ENCODE results near the gene ATPAF2.

The ATPAF2 gene

DNA sequence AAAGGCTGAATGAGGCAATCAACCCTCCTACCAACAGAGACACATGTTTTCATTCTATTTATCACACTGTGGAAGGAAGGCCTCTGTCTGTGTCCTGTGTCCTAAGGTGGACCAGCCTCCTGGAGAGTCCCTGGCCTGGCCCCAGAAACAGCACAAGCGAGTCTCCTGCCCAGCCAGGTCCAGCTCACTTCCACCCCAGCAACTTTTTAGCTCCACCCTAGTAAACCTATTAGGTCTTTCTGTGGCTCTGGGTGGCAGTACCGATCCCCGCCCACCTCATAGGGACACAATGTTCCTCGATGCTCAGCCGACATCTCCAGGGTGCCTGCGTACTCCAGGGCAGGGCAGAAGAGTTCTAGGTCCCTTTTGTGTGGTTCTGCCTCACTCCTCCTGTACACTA is 55.6 kb downstream of the ATPAF2 start:
- no peak for DNase-seq

DNA sequence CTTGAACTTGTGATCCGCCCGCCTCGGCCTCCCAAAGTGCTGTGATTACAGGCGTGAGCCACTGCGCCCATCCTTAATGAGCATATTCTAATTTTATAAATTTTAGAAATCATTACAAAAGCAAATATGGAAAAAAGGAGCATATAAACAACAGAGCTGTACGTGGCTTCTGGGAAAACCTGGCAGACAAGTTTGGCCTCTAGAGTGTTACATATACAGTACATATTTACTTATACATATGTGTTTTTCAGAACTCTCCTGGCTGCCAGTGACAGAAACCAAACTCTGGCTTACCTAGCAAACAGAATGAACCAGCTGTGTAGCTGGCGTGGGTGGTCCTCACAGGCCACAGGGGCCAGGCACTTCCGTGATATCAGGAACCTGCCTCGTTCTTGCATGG is 56.2 kb downstream of the ATPAF2 start:
- no peak for DNase-seq

DNA sequence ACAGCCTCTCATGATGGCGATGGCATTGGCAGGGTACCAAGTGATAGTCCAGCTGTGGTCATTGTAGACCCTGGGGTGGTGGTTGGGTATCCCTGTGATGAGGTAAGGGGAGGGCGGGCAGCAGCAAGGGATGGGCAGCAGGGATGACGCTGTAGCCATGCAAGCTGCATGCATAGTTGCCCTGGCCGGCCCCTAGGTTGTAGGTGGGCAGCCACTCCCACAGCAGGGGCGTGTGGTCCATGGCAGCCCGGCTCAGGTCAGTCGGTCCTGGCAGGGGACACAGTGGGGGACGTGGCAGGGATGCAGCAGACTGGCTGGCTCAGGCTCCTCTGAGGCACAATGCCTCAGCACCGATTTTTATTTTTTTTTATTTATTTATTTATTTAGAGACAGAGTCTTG is 57.6 kb downstream of the ATPAF2 start:
- DNase-seq = no peak

DNA sequence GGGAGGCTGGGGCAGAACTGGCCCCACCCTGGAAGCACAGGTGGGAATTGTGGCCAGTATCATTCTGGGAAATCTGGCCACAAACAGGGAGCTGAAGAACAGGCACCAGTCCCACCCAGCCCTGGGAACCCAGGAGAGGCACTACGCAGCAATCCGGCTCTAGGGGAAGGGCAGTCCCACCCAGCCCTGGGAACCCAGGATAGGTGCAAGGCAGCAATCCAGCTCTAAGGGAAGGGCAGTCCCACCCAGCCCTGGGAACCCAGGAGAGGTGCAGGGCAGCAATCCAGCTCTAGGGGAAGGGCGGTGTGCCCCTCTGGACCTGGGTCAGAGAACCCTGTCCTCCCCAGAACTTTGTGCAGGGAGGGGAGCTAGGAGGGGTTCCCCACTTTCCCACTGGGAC is 59.2 kb downstream of the ATPAF2 start:
- no peak for DNase-seq

DNA sequence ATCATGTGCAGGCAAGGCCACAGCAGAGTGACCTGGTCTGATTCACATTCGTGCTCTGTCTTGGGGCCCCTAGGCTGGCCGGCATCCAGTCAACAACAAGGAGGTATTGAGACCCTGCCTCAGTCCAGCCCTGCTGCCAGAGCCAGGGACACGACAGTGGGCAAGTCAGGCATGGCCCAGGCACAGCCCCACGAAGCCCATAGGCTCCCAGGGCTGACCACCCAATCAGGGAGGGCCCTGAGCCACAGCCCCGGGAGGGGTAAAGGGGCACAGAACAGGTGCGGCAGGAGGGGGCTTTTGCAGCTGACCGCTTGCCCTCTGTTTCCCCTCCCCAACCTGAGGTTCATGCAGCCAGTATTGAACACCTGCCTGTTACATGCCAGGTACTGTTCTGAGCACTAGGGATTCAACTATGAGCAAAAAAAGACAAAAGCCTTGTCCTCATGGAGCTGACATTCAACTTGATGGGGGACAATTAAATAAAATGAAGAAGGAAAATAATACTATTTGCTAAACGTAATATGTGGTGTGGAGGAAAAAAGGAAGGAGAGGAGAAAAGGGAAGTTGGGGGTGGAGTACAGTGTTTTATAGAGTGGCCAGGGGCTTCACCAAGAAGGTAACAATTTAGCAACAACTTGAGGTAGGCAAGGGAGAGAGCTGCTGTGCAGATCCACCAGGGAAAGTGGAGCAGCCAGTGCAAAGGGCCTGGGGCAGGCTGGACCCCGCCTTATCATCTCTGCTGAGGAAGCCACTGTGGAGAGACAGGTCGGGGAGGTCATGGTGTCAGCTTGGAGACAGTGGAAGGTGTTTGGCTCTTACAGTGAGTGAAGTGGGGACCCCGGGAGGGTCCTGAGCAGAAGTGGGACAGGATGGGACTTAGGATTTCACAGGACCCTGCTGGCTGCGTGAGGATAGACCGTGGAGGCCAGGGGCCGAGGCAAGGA is 60.2 kb downstream of the ATPAF2 start:
- DNase-seq = no peak

DNA sequence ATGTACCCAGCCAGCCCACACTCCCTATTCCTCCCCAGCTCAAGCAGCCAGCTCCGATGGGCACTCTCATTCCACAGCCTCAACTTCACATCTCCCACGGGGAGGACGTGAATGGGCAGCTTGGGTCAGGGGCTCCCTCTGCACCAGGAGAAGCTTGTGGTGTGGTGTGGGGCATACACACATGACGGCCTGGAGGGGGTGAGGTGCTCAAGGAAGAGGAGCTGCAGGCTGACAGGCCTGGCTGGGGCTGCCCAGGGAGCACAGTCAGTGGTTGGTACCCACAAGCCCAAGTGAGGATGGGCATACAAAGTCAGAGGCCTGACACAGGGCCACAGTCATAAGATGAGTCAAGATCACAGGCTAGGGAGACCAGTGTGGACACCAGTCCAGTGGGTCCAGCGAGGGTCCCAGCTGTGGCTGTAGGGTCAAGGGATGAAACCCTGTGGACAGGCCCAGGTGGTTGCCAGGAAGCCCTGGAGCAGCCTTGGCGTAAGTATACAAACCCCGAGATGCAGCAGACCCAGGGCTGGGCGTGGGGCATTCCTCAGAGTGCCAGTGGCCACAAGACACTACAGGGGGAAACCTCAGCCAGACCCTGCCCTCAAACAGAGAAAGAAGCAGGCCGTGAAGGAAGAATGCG is 61.9 kb downstream of the ATPAF2 start:
- DNase-seq = no peak

DNA sequence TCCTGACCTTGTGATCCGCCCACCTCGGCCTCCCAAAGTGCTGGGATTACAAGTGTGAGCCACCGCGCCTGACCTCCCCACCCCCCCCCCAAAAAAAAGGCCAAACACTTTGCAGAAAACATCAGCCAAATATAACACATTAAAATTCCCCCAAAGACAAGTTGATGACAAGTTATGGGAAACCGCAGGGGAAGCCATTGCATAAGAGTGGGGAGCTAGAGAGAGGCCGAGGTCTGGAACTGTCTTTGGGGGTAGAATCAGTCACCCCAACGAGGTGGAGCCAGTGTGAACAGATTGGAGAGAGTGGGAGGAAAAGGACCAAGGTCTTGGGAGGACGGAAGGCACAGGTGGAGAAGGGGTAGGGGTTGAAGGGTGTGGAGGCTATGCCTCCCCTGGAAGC is 63.5 kb downstream of the ATPAF2 start:
- no peak for DNase-seq

DNA sequence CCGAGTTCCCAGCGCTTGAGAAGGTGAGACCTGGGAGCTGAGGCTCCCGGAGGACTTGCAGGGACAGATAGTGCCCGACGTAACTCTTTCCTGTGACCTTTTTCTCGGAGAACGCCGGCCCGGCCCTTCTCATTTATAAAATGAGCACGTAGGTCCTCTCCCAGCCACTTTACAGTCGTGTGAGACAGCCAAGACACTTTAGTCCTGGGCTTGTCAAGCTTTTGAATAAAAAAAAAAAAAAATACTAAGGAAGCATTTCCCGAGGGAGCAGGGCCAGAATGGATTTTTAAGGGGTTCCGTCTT is 66.1 kb downstream of the ATPAF2 start:
- no peak for DNase-seq

DNA sequence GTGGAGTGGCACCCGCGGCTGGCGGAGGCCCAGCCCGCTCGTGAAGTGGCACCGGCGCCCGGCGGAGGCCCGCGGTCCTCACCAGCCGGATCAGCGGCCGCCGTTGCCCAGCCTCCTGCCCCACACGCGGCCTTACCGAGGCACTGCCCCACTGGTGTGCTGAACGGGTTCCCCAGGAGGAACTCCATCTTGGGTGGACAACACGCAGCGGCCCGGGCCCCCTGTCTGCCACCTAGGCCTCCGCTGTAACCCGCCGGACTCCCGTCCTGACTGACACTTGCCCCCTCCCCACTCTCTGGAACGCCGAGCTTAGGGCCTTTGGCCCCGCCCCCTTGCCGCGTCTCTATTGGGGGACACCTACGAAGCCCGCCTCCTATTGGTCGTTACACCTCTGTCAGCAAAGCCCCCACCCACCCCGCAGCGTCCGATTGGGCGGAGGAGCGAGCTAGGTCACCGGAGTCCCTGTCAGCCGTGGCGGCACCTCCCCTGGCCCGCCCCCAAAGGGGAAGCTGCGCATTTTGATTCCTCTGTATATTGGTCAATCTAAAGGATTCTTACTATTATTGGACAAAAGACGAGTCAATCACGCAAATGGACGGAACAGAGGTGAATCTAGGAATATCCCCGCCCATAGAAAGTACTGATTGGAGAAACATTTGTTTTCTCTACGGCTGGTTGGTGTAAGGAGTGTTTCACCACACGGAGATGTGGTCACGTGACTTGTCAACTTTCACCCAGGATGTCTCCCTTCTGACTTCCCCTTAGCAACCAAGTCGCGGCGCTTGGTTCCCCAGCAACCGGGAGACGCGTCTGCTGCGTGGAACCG is 66.6 kb downstream of the ATPAF2 start, which contains the start of the genes DRC3 and TOM1L2:
Gene DRC3 (plus strand): TSS at position 737 of the 826 bp plus-strand sequence. CDS start 4,737 bp downstream, outside the sequence.
Gene TOM1L2 (minus strand): TSS at position 275 of the 826 bp plus-strand sequence. CDS start 87 bp downstream, at position 188.
- DNase-seq = peak; percentile 100

DNA sequence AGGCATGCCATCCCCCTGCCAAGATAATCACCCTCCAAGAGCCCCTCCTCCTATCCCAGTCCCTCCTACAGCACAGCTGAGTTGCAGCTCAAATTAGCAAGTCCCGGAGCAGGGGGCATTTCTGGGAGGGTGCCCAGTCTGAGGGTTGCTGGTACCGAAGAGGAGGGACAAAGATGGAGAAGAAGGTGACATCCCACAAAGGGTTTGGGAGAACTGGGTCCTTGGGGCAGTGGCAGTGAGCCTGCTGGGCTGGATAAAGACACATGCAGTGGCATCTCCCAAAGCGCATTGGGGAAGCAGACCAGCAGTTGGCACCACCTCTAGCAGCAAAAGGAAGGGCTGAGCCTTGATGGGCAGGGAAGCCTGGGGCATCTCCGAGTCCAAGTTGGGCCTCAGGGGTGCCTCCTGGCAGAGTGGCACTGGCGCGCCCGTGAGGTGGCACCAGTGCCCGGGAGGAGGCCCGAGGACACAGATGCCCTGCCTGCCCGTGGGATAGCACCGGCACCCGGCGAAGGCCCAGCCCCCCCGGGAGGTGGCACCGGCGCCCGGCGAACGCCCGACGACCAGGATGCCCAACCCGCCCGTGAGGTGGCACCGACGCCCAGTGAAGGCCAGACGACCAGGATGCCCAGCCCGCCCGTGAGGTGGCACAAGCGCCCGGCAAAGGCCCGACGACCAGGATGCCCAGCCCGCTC is 67.4 kb downstream of the ATPAF2 start:
- no peak for DNase-seq

DNA sequence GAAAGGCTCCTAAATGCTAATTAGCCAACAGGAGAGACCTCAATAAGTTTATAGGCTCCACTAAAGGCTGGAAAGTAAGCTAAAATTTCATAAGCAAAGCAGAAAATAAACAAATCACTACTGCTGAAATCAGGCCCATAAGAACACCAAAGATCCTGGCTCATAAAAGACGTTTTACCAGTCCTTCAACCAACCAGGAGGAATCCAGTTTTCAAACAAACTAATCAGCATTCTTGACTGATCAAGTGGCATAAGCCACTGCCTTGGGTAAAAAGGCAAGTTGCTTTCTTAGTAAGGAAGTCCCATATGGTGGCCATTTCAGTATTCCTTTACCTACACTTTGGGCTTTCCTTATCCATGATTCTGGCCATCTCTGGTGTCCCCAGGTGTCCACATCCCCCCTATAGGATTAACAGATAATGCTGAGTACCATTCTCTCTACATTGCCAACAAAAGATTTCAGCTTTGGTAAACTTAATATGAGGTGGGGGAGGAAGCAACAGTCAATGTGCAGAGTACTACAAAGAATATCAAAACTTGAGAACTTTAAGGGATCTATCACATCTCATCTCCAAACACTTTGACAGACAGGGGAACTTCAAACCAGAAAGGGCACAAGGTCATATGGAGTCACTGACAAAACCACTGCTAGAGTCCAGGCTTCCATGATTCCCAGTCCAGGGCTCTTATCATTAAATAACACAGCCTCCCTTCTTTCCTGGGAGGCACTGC is 68.1 kb downstream of the ATPAF2 start:
- no peak for DNase-seq

Measured in NCI-H146 (cell line).